Thymus (tissue), 11 donors: ENCODE measurements around the gene ACSM2B. TPM values are rescaled to one million over a fixed set of nuclear protein-coding genes. Genes with fewer than 3 reads are reported as not detected.
"Not testable (repeated sequence)": the region's sequence is repeated elsewhere in the genome, so short reads cannot be mapped to it uniquely, and the experiment has no call there.

ENCODE experiments used
- DNase-seq, 9 donors: peaks; one replicate each; pipeline ENCODE4 v3.0.0-alpha.2; 2013; ENCODE audit warnings: low spot score in 9 of 9, low read depth in 6 of 9, missing footprints in 1 of 9
- H3K27ac ChIP-seq, 2 donors: one replicate each; pipeline ENCODE4 v1.5.1; 2013; ENCODE audit warnings: control low read depth in 1 of 2, low read depth in 1 of 2, low read length in 1 of 2, mild to moderate bottlenecking in 1 of 2, moderate library complexity in 1 of 2
- H3K27me3 ChIP-seq, 2 donors: one replicate each; pipeline ENCODE4 v1.5.1; 2013; ENCODE audit warnings: low read length in 1 of 2; ENCODE audit not compliant: control insufficient read depth in 2 of 2, insufficient read depth in 1 of 2
- H3K36me3 ChIP-seq, 2 donors: one replicate each; pipeline ENCODE4 v1.5.1; 2013; ENCODE audit warnings: low read length in 1 of 2, mild to moderate bottlenecking in 1 of 2, moderate library complexity in 1 of 2; ENCODE audit not compliant: control insufficient read depth in 2 of 2, insufficient read depth in 2 of 2
- H3K4me1 ChIP-seq, 2 donors: one replicate each; pipeline ENCODE4 v1.5.1; 2013; ENCODE audit warnings: low read length in 2 of 2; ENCODE audit not compliant: control insufficient read depth in 2 of 2, insufficient read depth in 2 of 2
- H3K4me3 ChIP-seq, 2 donors: one replicate each; pipeline ENCODE4 v1.5.1; 2013; ENCODE audit warnings: low read length in 2 of 2, control low read depth in 1 of 2, mild to moderate bottlenecking in 1 of 2
- H3K9me3 ChIP-seq, 2 donors: one replicate each; pipeline ENCODE4 v1.5.1; 2013; ENCODE audit warnings: low read length in 1 of 2, mild to moderate bottlenecking in 1 of 2; ENCODE audit not compliant: control insufficient read depth in 2 of 2, insufficient read depth in 1 of 2
- WGBS: extraction: QIAGEN DNeasy Blood & Tissue Kit; methylation state at CpG from one replicate; pipeline ENCODE4 v1.1.7; 2013; 5-methylcytosine and 5-hydroxymethylcytosine counted together
- polyA plus RNA-seq: library from polyadenylated mRNA; stranded (reverse); fragments of 200-250 nt; gene quantifications from one replicate; pipeline ENCODE4 v1.2.3, GENCODE V29; 2013
- total RNA-seq: library from RNA; stranded (reverse); fragments of 120-200 nt; gene quantifications from one replicate; pipeline ENCODE4 v1.2.4, GENCODE V29; 2013
- donor health status: healthy.

The ACSM2B gene
- total and polyA plus RNA-seq, 2 donors = 0.23 TPM; not detected in 1

- H3K4me3 ChIP-seq, H3K36me3 ChIP-seq, H3K27ac ChIP-seq, H3K4me1 ChIP-seq, H3K9me3 ChIP-seq, H3K27me3 ChIP-seq, DNase-seq: not testable (repeated sequence)
- 51% methylated on average over 3 of the region's 3 CpGs for WGBS
Measured at GRCh38 chr16:20553493-20553892, 22.7 kb downstream of the ACSM2B start.

GRCh38 chr16:20546951-20547350 is 29.2 kb downstream of the ACSM2B start:
- not testable (repeated sequence) for H3K27ac ChIP-seq, H3K9me3 ChIP-seq
- 93% methylated on average over 1 of the region's 1 CpG for WGBS

GRCh38 chr16:20546278-20546853 is 29.8 kb downstream of the ACSM2B start:
- not testable (repeated sequence) for H3K9me3 ChIP-seq, H3K27me3 ChIP-seq, H3K27ac ChIP-seq, H3K4me1 ChIP-seq, H3K4me3 ChIP-seq, DNase-seq, H3K36me3 ChIP-seq
- WGBS = 61% methylated on average over 4 of the region's 5 CpGs

More at GRCh38 chr16:20546951-20547350, 29.2 kb downstream of the ACSM2B start:
- H3K27me3 ChIP-seq, H3K4me1 ChIP-seq, H3K4me3 ChIP-seq, H3K36me3 ChIP-seq, DNase-seq: not testable (repeated sequence)

- H3K4me3 ChIP-seq, H3K4me1 ChIP-seq, H3K27ac ChIP-seq, H3K9me3 ChIP-seq, DNase-seq, H3K36me3 ChIP-seq, H3K27me3 ChIP-seq: not testable (repeated sequence)
- WGBS = 67% methylated on average over 5 of the region's 5 CpGs
Measured at GRCh38 chr16:20540603-20541316, 35.4 kb downstream of the ACSM2B start.

GRCh38 chr16:20538687-20539086 is 37.5 kb downstream of the ACSM2B start:
- no peak overlapping the region for H3K27ac ChIP-seq
- no peak overlapping the region for H3K4me3 ChIP-seq
- H3K27me3 ChIP-seq = no peaks in the 10 kb centered on the region
- no peaks in the 10 kb centered on the region for H3K9me3 ChIP-seq
- H3K4me1 ChIP-seq = no peaks in the 10 kb centered on the region
- no peak for DNase-seq
- H3K36me3 ChIP-seq = no peaks in the 10 kb centered on the region
- WGBS = 39% methylated on average over 5 of the region's 5 CpGs

- no peaks in the 10 kb centered on the region for H3K27me3 ChIP-seq
- no peak overlapping the region for H3K4me3 ChIP-seq
- H3K4me1 ChIP-seq = no peaks in the 10 kb centered on the region
- H3K36me3 ChIP-seq = no peaks in the 10 kb centered on the region
- no peaks in the 10 kb centered on the region for H3K9me3 ChIP-seq
- no peak overlapping the region for H3K27ac ChIP-seq
- 1% methylated on average over 1 of the region's 1 CpG for WGBS
- DNase-seq = no peak
Measured at GRCh38 chr16:20538181-20538580, 38.0 kb downstream of the ACSM2B start.

- H3K27ac ChIP-seq, DNase-seq, H3K4me1 ChIP-seq, H3K36me3 ChIP-seq, H3K9me3 ChIP-seq, H3K4me3 ChIP-seq, H3K27me3 ChIP-seq: not testable (repeated sequence)
- WGBS = 80% methylated on average over 1 of the region's 1 CpG
Measured at GRCh38 chr16:20536669-20537068, 39.5 kb downstream of the ACSM2B start.

GRCh38 chr16:20532284-20532792 is 43.8 kb downstream of the ACSM2B start:
- not testable (repeated sequence) for H3K4me3 ChIP-seq, H3K27ac ChIP-seq, H3K36me3 ChIP-seq, H3K9me3 ChIP-seq, DNase-seq, H3K27me3 ChIP-seq, H3K4me1 ChIP-seq
- no CpG with 5 or more reads among the region's 3 CpGs for WGBS

GRCh38 chr16:20531795-20532194 is 44.4 kb downstream of the ACSM2B start:
- not testable (repeated sequence) for H3K9me3 ChIP-seq, H3K27ac ChIP-seq, H3K27me3 ChIP-seq, H3K36me3 ChIP-seq, H3K4me1 ChIP-seq, H3K4me3 ChIP-seq, DNase-seq
- no CpG with 5 or more reads among the region's 13 CpGs for WGBS
